DOHH2 (cell line): ENCODE data around the gene CCDC85A.

ENCODE experiments used
- H3F3A ChIP-seq: fragments of 200-600 bp; sonication (generic), shearing (Covaris generic); 2 replicates; pipeline ENCODE4 v1.6.0; 2016; ENCODE audit warnings: antibody characterized with exemption, mild to moderate bottlenecking; ENCODE audit not compliant: control insufficient read depth, insufficient read depth
- H3K27ac ChIP-seq: fragments of 200-600 bp; sonication (generic); 2 replicates; pipeline ENCODE4 v1.5.1; 2014; ENCODE audit warnings: low read depth, mild to moderate bottlenecking, low read length, moderate library complexity
- H3K27me3 ChIP-seq: fragments of 200-600 bp; sonication (generic); 2 replicates; pipeline ENCODE4 v1.6.1; 2014; ENCODE audit warnings: mild to moderate bottlenecking, low read length, mixed read lengths; ENCODE audit not compliant: control insufficient read depth
- H3K36me3 ChIP-seq: fragments of 200-600 bp; sonication (generic); 2 replicates; pipeline ENCODE4 v1.6.1; 2014; ENCODE audit warnings: mild to moderate bottlenecking, low read length, moderate library complexity, mixed read lengths; ENCODE audit not compliant: control insufficient read depth
- H3K4me1 ChIP-seq: fragments of 200-600 bp; sonication (generic); 2 replicates; pipeline ENCODE4 v1.6.1; 2014; ENCODE audit warnings: mild to moderate bottlenecking, low read length, mixed read lengths; ENCODE audit not compliant: control insufficient read depth
- H3K4me2 ChIP-seq: fragments of 200-600 bp; sonication (generic); 2 replicates; pipeline ENCODE4 v1.6.0; 2014; ENCODE audit warnings: mild to moderate bottlenecking, low read length, moderate library complexity
- H3K4me3 ChIP-seq: fragments of 200-600 bp; sonication (generic); 2 replicates; pipeline ENCODE4 v1.5.1; 2014; ENCODE audit warnings: mild to moderate bottlenecking, low read length, mixed read lengths
- H3K79me2 ChIP-seq: fragments of 200-600 bp; sonication (generic); 2 replicates; pipeline ENCODE4 v1.6.1; 2014; ENCODE audit warnings: mild to moderate bottlenecking, low read length, mixed read lengths; ENCODE audit not compliant: control insufficient read depth
- H3K9me2 ChIP-seq: fragments of 200-600 bp; sonication (generic); replicated peaks from 2 replicates; pipeline ENCODE4 v1.6.1; 2014; ENCODE audit warnings: mild to moderate bottlenecking, low read length, mixed read lengths; ENCODE audit not compliant: control insufficient read depth
- H3K9me3 ChIP-seq: fragments of 200-600 bp; sonication (generic); 2 replicates; pipeline ENCODE4 v1.6.1; 2014; ENCODE audit warnings: antibody characterized with exemption, low read length, mixed read lengths; ENCODE audit not compliant: control insufficient read depth, insufficient read depth
- H4K20me1 ChIP-seq: fragments of 200-600 bp; sonication (generic); 2 replicates; pipeline ENCODE4 v1.6.0; 2014; ENCODE audit warnings: low read depth, mild to moderate bottlenecking, antibody characterized with exemption, low read length, moderate library complexity; ENCODE audit not compliant: control insufficient read depth, insufficient read depth
- EZH2phosphoT487 ChIP-seq: fragments of 200-600 bp; sonication (generic); IDR thresholded peaks from 2 replicates; pipeline ENCODE4 v1.6.1; 2017; ENCODE audit warnings: borderline replicate concordance, mild to moderate bottlenecking, antibody characterized with exemption, low read length, moderate library complexity, mixed read lengths
- TF ChIP-seq, protein P1 (sequence below): fragments of 200-600 bp; sonication (generic); IDR thresholded peaks from one replicate; pipeline ENCODE4 v1.5.1; 2014; ENCODE audit warnings: antibody characterized with exemption, mild to moderate bottlenecking, low read depth, low read length; ENCODE audit not compliant: poor library complexity, severe bottlenecking

Gene CCDC85A

DNA sequence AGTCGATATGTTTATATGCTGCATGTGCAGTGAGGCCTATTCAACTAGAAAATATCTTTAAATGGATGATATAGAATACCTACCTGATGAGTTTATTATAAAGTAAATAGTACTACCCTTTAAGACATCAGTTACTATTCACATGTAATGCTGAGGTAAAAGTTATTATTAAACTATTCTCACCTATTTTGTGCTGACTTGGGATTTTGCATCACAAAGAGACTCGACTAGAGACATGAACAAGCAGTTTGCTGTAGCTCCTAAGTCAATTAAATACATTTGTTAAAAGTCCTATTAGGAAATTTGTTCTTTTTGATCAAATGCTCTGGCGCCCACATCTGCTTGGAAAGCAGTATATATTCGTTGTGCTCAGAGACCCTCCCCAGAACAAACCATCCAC, 164.1 kb downstream of the CCDC85A start:
- Histone ChIP-seq H3K4me1 (peaks cover 69% of the 10 kb centered on the region), H3K4me2 (peak overlapping the region; percentile 75), H3K27ac (peak overlapping the region; percentile 98), H3K9me3 (no peaks in the 10 kb centered on the region), H3F3A (peaks cover 21% of the 10 kb centered on the region), H3K4me3 (peak overlapping the region; percentile 75), H3K27me3 (no peaks in the 10 kb centered on the region), H3K36me3 (peaks cover 39% of the 10 kb centered on the region), H4K20me1 (no peaks in the 10 kb centered on the region), H3K79me2 (peaks cover 89% of the 10 kb centered on the region), H3K9me2 (no peaks in the 10 kb centered on the region)
- TF ChIP-seq EZH2phosphoT487 = no peak
- TF ChIP-seq, protein P1, sequence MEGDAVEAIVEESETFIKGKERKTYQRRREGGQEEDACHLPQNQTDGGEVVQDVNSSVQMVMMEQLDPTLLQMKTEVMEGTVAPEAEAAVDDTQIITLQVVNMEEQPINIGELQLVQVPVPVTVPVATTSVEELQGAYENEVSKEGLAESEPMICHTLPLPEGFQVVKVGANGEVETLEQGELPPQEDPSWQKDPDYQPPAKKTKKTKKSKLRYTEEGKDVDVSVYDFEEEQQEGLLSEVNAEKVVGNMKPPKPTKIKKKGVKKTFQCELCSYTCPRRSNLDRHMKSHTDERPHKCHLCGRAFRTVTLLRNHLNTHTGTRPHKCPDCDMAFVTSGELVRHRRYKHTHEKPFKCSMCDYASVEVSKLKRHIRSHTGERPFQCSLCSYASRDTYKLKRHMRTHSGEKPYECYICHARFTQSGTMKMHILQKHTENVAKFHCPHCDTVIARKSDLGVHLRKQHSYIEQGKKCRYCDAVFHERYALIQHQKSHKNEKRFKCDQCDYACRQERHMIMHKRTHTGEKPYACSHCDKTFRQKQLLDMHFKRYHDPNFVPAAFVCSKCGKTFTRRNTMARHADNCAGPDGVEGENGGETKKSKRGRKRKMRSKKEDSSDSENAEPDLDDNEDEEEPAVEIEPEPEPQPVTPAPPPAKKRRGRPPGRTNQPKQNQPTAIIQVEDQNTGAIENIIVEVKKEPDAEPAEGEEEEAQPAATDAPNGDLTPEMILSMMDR = no peak

DNA sequence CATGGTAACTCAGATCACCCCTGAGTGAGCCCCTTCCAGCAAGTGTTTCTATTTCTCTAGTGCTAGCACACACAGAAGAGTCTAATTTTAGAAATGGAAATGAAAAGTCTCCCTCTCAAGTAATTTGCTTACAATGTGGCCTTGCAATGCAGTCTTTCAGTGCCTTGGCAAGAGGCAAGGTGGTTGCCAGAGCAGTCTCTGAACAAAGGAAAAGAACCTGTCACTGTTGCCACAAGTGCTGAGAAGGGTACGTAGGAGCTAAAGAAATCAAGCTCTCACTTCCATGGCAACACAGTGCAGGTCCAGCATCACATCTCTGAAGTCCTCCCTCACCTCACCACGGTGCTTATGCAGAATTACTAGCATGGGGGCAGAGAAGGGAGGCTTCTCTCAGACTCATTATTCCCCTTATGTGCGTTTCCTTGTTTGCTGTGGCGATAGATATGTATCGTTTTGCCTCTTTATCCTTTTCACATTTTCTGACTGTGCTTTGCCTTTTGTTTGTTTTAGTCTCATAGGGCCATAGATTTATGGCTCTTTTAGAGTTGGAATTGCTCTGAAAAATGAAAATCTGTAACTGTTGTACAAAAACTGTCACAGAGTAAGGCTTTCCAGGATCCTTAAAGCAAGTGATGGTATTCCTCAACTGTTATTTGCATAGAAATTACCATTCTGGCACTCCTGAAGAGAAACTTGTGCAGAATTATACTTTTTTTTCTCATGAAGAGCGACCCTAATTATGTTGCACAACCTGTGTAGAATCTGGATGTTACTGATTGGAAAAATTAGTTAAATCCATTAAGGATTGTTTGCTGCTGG, 164.8 kb downstream of the CCDC85A start:
- Histone ChIP-seq H3K27ac (peak overlapping the region; percentile 98), H3K36me3 (peaks cover 41% of the 10 kb centered on the region), H3K4me2 (peak overlapping the region; percentile 75)

DNA sequence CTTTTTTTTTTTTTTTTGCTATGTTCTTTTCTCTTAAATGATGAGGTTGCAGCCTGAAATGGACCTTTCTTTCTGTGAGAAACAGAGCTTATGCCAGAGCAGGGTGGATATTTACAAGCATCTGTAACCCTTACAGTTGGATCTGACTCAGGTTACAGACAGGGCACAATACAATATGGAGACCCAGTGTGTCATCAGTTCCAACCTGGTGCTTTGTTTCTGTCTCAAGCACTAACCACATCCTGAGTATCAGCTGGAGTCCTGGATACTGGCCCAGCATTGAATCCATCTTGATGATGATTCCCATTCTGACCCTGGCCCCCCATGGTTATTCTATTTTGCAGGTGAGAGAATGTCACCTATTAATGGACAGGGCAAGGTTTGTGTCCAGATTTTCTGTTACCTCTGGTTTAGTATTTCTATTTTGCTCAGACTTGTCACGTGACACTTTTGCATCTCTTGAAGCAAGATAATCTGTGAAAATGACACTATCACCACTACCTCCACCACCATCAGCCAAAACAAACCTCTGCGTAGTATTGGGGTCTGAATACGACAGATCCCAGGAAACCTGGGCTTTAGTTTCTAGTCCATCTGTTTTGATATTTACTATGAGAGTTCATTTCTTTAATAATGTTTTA, 174.0 kb downstream of the CCDC85A start:
- Histone ChIP-seq H3K4me1 (peaks cover 95% of the 10 kb centered on the region), H4K20me1 (no peaks in the 10 kb centered on the region)

More for the DNA sequence above, 164.8 kb downstream of the CCDC85A start:
- TF ChIP-seq EZH2phosphoT487 = no peak
- TF ChIP-seq, protein P1 = no peak
- H3K4me1 ChIP-seq = peaks cover 75% of the 10 kb centered on the region
- peak overlapping the region; percentile 75 for H3K4me3 ChIP-seq
- no peaks in the 10 kb centered on the region for H3K9me3 ChIP-seq
- no peaks in the 10 kb centered on the region for H4K20me1 ChIP-seq
- H3F3A ChIP-seq = peaks cover 18% of the 10 kb centered on the region
- no peaks in the 10 kb centered on the region for H3K9me2 ChIP-seq
- H3K27me3 ChIP-seq = no peaks in the 10 kb centered on the region
- peaks cover 89% of the 10 kb centered on the region for H3K79me2 ChIP-seq

More for the DNA sequence above, 174.0 kb downstream of the CCDC85A start:
- peaks cover 90% of the 10 kb centered on the region for H3K79me2 ChIP-seq
- peak overlapping the region; percentile 58 for H3K4me2 ChIP-seq
- no peaks in the 10 kb centered on the region for H3K27me3 ChIP-seq
- H3K4me3 ChIP-seq = peak overlapping the region; percentile 40
- peaks cover 15% of the 10 kb centered on the region for H3F3A ChIP-seq
- H3K9me3 ChIP-seq = no peaks in the 10 kb centered on the region
- peaks cover 27% of the 10 kb centered on the region for H3K36me3 ChIP-seq
- TF ChIP-seq, protein P1 = no peak
- no peak for TF ChIP-seq EZH2phosphoT487
- H3K9me2 ChIP-seq = no peaks in the 10 kb centered on the region
- peak overlapping the region; percentile 93 for H3K27ac ChIP-seq
